Vagina (tissue), 2 donors: ENCODE measurements around the gene SSR3.

ENCODE experiments used
- POLR2A ChIP-seq, 2 donors: fragments of 450-650 bp; IDR thresholded peaks; one replicate each; pipeline ENCODE4 v1.6.1; 2017; ENCODE audit warnings: antibody characterized with exemption in 2 of 2, mild to moderate bottlenecking in 2 of 2, moderate library complexity in 2 of 2
- POLR2AphosphoS5 ChIP-seq, 2 donors: sonication (generic); formaldehyde crosslinking; IDR thresholded peaks; one replicate each; pipeline ENCODE4 v1.9.0; 2017; ENCODE audit warnings: antibody characterized with exemption in 2 of 2, mild to moderate bottlenecking in 2 of 2, low read depth in 1 of 2; ENCODE audit not compliant: insufficient read depth in 1 of 2
- TF ChIP-seq, protein P1 (sequence below), 3 experiments: fragments of 450-650 bp in 2 of 3; fragments of 200-600 bp in 1 of 3; sonication (generic) in 1 of 3; IDR thresholded peaks; one replicate each; pipeline ENCODE4 v1.5.1; 2017 to 2019; ENCODE audit warnings: antibody characterized with exemption in 3 of 3, mild to moderate bottlenecking in 2 of 3, moderate library complexity in 2 of 3

DNA sequence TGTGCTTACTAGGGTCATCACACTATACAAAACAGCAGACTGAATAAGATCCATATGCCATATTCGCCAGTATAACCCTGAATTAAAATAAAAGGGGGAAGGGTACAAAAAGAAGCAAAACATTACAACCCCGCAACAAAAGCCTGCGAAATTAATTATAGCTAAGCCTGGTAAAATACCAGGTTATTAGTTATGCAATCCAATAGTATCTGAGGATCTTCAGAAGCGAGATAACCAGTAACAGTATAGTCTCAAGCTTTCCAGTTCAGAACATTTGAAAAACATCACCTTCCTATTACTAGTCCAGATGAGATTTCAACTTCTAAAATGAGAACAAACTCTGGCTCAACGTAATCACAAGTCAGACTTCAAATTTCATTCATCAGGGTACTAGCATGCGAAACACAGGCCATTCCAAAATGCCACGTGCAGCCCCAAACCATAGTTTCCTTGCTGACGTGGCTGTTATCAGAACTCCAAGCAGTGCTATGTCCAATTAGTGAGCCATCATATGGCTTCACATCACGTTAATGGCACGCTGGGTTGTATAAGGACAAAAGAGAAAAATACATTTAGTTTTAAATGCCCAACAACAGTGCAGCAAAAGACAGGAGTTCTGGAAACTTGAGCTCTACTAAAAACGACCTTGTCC lies 1.1 kb downstream of the SSR3 start:
- TF ChIP-seq, protein P1, sequence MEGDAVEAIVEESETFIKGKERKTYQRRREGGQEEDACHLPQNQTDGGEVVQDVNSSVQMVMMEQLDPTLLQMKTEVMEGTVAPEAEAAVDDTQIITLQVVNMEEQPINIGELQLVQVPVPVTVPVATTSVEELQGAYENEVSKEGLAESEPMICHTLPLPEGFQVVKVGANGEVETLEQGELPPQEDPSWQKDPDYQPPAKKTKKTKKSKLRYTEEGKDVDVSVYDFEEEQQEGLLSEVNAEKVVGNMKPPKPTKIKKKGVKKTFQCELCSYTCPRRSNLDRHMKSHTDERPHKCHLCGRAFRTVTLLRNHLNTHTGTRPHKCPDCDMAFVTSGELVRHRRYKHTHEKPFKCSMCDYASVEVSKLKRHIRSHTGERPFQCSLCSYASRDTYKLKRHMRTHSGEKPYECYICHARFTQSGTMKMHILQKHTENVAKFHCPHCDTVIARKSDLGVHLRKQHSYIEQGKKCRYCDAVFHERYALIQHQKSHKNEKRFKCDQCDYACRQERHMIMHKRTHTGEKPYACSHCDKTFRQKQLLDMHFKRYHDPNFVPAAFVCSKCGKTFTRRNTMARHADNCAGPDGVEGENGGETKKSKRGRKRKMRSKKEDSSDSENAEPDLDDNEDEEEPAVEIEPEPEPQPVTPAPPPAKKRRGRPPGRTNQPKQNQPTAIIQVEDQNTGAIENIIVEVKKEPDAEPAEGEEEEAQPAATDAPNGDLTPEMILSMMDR (IDR thresholded peaks at IDR 0.05), result no peak
- TF ChIP-seq POLR2AphosphoS5 (IDR thresholded peaks at IDR 0.05; ENCODE audit: insufficient read depth in 1 of 2, low read depth in 1 of 2), result no peak
- no peak for TF ChIP-seq POLR2A (IDR thresholded peaks at IDR 0.05)
